CD4-positive, alpha-beta T cell (primary cell): ENCODE data around the gene TTBK1. TPM values are rescaled to one million over a fixed set of nuclear protein-coding genes. Genes with fewer than 3 reads are reported as not detected.

Experiments
- ATAC-seq: fragments of 200-7000 bp; cut with Tn5 transposase; one replicate; pipeline ENCODE4 v1.10.0; 2022; ENCODE audit warnings: mild to moderate bottlenecking; ENCODE audit not compliant: poor library complexity
- CTCF ChIA-PET: fragments of 350-600 bp; sonication (Branson Sonifier 250); formaldehyde crosslinking; loops from one replicate; lab custom pipeline; 2021; ENCODE audit warnings: antibody characterized with exemption, inconsistent platforms; lab: Charles Lee
- POLR2A ChIA-PET: fragments of 350-600 bp; sonication (Branson Sonifier 250); formaldehyde crosslinking; loops from one replicate; lab custom pipeline; 2021; ENCODE audit warnings: antibody characterized with exemption, inconsistent platforms; lab: Charles Lee
- DNase-seq, 14 experiments: peaks; one replicate each; pipeline ENCODE4 v3.0.0-alpha.2; 2013 to 2020; ENCODE audit warnings: mixed read lengths in 2 of 14
- H3K27ac ChIP-seq, 2 donors: one replicate each; pipeline versions ENCODE4 v1.5.1 to v1.7.0; 2013; ENCODE audit warnings: low read length in 2 of 2, low read depth in 1 of 2, mild to moderate bottlenecking in 1 of 2
- H3K27me3 ChIP-seq, 2 experiments: 1 replicate in 1 of 2; 2 replicates in 1 of 2; pipeline versions ENCODE4 v1.6.1 to v1.7.0; 2013; ENCODE audit warnings: low read length in 2 of 2, control low read depth in 1 of 2, mild to moderate bottlenecking in 1 of 2, moderate library complexity in 1 of 2; ENCODE audit not compliant: insufficient read depth in 2 of 2, control insufficient read depth in 1 of 2
- H3K36me3 ChIP-seq: one replicate; pipeline ENCODE4 v1.6.1; 2013; ENCODE audit warnings: low read length, control low read depth; ENCODE audit not compliant: insufficient read depth
- H3K4me1 ChIP-seq: one replicate; pipeline ENCODE4 v1.6.1; 2013; ENCODE audit warnings: low read length, control low read depth; ENCODE audit not compliant: insufficient read depth
- H3K4me3 ChIP-seq: one replicate; pipeline ENCODE4 v1.5.1; 2013; ENCODE audit warnings: mild to moderate bottlenecking, low read length, moderate library complexity
- H3K9me3 ChIP-seq, 2 experiments: 1 replicate in 1 of 2; 2 replicates in 1 of 2; pipeline versions ENCODE4 v1.6.1 to v1.7.0; 2013; ENCODE audit warnings: low read length in 2 of 2, mild to moderate bottlenecking in 2 of 2, control low read depth in 1 of 2, moderate library complexity in 1 of 2; ENCODE audit not compliant: control insufficient read depth in 1 of 2, insufficient read depth in 1 of 2
- H3K27ac Mint-ChIP-seq: one replicate; pipeline ENCODE4 v1.8.0; 2020; ENCODE audit warnings: mixed read lengths
- H3K27me3 Mint-ChIP-seq: one replicate; pipeline ENCODE4 v1.8.0; 2021; ENCODE audit warnings: mixed read lengths
- H3K36me3 Mint-ChIP-seq: one replicate; pipeline ENCODE4 v1.8.0; 2021; ENCODE audit warnings: low read depth, mixed read lengths
- H3K4me1 Mint-ChIP-seq: one replicate; pipeline ENCODE4 v1.8.0; 2021; ENCODE audit warnings: low read depth, mixed read lengths
- H3K4me3 Mint-ChIP-seq: one replicate; pipeline ENCODE4 v1.8.0; 2020; ENCODE audit warnings: mild to moderate bottlenecking, mixed read lengths
- H3K9me3 Mint-ChIP-seq: one replicate; pipeline ENCODE4 v1.8.0; 2020; ENCODE audit warnings: mixed read lengths
- intact Hi-C, 2 experiments: fragments of 100-400 bp; cut with DNase I in 1 of 2; cut with micrococcal nuclease in 1 of 2; formaldehyde crosslinking; loops; one replicate each; pipeline versions ENCODE4 v1.15.1 to v1.9.0; 2023 to 2025; cut with DNase I, micrococcal nuclease
- total RNA-seq, 174 experiments: library from RNA in 2 of 174; stranded (reverse) in 2 of 174; gene quantifications; one replicate each; pipeline ENCODE4 v1.2.3 and lab custom pipeline; 2021 to 2026
- TF ChIP-seq, protein P1 (sequence below): fragments of 200-600 bp; IDR thresholded peaks from one replicate; pipeline ENCODE4 v1.8.0; 2022; ENCODE audit warnings: antibody characterized with exemption, mild to moderate bottlenecking

The TTBK1 gene
- total RNA-seq, 2 experiments from 2014 or later, result not detected

DNA sequence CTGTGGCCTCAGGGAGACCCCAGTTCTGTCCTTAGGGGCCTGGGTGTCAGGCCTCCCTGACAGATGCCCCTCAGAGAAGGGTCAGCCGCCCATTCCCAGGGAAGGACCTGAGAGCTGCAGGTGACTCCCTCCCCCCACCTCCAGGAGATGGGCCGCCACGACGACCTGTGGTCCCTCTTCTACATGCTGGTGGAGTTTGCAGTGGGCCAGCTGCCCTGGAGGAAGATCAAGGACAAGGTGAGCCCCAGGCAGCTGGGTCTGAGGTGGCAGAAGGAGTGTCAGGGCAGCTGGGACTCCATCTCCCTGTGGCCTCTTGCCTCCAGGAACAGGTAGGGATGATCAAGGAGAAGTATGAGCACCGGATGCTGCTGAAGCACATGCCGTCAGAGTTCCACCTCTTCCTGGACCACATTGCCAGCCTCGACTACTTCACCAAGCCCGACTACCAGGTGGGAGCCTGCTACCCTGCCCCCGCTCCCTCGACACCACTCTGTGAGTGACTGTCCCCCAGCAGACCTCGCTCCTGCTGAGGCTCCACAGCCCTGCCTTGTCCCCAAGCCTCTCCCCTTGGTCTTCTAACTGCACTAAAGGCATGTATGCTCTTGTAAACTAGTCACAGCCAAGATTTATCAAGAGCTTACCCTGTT is 12.2 kb downstream of the TTBK1 start:
- Histone ChIP-seq H3K27ac (no peak overlapping the region), H3K36me3 (no peaks in the 10 kb centered on the region), H3K4me1 (peaks cover 5% of the 10 kb centered on the region), H3K9me3 (no peaks in the 10 kb centered on the region), H3K4me3 (no peak overlapping the region), H3K27me3 (peaks cover 0 to 11% of the 10 kb centered on the region in 2 experiments)
- Mint-ChIP-seq H3K27ac (no peak overlapping the region), H3K4me1 (peaks cover 7% of the 10 kb centered on the region), H3K9me3 (no peaks in the 10 kb centered on the region), H3K36me3 (no peaks in the 10 kb centered on the region), H3K27me3 (peaks cover 44% of the 10 kb centered on the region), H3K4me3 (no peak overlapping the region)
- ChIA-PET POLR2A (no interaction called here), CTCF (interaction anchor here (0.7 to 1.5 kb wide), 2 partner anchors 26 to 31 kb away, joined by 3 read pairs; partner anchors contain the start of gene DNPH1)
- TF ChIP-seq, protein P1, sequence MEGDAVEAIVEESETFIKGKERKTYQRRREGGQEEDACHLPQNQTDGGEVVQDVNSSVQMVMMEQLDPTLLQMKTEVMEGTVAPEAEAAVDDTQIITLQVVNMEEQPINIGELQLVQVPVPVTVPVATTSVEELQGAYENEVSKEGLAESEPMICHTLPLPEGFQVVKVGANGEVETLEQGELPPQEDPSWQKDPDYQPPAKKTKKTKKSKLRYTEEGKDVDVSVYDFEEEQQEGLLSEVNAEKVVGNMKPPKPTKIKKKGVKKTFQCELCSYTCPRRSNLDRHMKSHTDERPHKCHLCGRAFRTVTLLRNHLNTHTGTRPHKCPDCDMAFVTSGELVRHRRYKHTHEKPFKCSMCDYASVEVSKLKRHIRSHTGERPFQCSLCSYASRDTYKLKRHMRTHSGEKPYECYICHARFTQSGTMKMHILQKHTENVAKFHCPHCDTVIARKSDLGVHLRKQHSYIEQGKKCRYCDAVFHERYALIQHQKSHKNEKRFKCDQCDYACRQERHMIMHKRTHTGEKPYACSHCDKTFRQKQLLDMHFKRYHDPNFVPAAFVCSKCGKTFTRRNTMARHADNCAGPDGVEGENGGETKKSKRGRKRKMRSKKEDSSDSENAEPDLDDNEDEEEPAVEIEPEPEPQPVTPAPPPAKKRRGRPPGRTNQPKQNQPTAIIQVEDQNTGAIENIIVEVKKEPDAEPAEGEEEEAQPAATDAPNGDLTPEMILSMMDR, result no peak
- DNase-seq (no peak), ATAC-seq (no peak)
- intact Hi-C loops, result no loop called here

GRCh38 chr6:43256670-43257366 is 13.5 kb downstream of the TTBK1 start:
- Histone ChIP-seq H3K9me3 (no peaks in the 10 kb centered on the region), H3K4me1 (no peaks in the 10 kb centered on the region), H3K27ac (no peak overlapping the region), H3K4me3 (no peak overlapping the region), H3K36me3 (no peaks in the 10 kb centered on the region), H3K27me3 (peaks cover 0 to 7% of the 10 kb centered on the region in 2 experiments)
- H3K27ac Mint-ChIP-seq, result no peak overlapping the region
- no peaks in the 10 kb centered on the region for H3K9me3 Mint-ChIP-seq
- CTCF ChIA-PET, result no interaction called here
- DNase-seq (no peak), ATAC-seq (no peak)
- POLR2A ChIA-PET, result interaction anchor here (0.6 kb wide), 1 partner anchor 28 kb away, joined by 3 read pairs; the partner anchor contains the start of gene DNPH1
- no peaks in the 10 kb centered on the region for H3K36me3 Mint-ChIP-seq
- no peaks in the 10 kb centered on the region for H3K4me1 Mint-ChIP-seq
- TF ChIP-seq, protein P1, result no peak
- H3K27me3 Mint-ChIP-seq, result peaks cover 31% of the 10 kb centered on the region
- no peak overlapping the region for H3K4me3 Mint-ChIP-seq
- intact Hi-C loops, result no loop called here

GRCh38 chr6:43257367-43258145 is 14.3 kb downstream of the TTBK1 start:
- peaks cover 0 to 4% of the 10 kb centered on the region in 2 experiments for H3K27me3 ChIP-seq
- intact Hi-C loops, result no loop called here
- POLR2A ChIA-PET, result no interaction called here
- H3K4me1 Mint-ChIP-seq, result no peaks in the 10 kb centered on the region
- H3K9me3 Mint-ChIP-seq, result no peaks in the 10 kb centered on the region
- H3K4me3 ChIP-seq, result no peak overlapping the region
- no peaks in the 10 kb centered on the region for H3K36me3 Mint-ChIP-seq
- H3K36me3 ChIP-seq, result no peaks in the 10 kb centered on the region
- CTCF ChIA-PET, result no interaction called here
- no peak for ATAC-seq
- peaks cover 29% of the 10 kb centered on the region for H3K27me3 Mint-ChIP-seq
- H3K9me3 ChIP-seq, result no peaks in the 10 kb centered on the region
- no peak overlapping the region for H3K4me3 Mint-ChIP-seq
- DNase-seq, result no peak
- no peak overlapping the region for H3K27ac Mint-ChIP-seq
- no peak overlapping the region for H3K27ac ChIP-seq
- TF ChIP-seq, protein P1, result no peak
- no peaks in the 10 kb centered on the region for H3K4me1 ChIP-seq
